ENCODE results near the gene SDF4.

The SDF4 gene

DNA sequence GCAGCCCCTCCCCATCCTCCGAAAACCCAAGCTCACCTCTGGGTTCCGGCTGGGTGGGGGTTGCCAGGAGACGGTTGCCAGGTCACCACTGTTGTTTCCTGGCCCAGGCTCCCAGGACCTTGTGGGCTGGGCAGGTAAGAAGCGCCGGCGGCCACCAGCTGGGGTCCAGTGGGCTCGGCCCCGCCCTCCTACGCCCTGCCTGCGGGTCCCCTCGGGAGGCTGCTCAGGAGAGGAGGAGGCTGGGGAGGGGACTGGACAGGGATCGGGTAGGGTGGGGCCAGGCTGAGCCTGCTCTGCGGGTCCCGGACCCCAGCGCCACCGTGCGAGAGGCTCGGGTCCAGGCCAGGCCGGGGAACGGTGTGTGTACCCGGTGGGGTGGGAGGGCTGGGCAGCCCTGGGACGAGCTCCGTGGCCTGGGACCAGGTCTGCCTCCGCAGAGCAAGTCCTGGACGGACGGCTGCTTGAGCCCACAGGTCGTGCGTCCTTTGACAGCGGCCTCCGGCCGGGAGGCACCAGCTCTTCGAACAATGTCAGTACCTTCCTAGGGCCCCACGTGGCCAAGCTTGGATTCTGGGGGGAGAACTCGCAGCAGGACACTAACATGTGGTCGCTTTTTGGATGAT lies 57.9 kb downstream of the SDF4 start, which contains the start of gene TTLL10:
TSS of gene TTLL10 (plus strand) at position 88 of the 623 bp plus-strand sequence. CDS start 5,336 bp downstream, outside the sequence.
- TF ChIP-seq, protein P1, sequence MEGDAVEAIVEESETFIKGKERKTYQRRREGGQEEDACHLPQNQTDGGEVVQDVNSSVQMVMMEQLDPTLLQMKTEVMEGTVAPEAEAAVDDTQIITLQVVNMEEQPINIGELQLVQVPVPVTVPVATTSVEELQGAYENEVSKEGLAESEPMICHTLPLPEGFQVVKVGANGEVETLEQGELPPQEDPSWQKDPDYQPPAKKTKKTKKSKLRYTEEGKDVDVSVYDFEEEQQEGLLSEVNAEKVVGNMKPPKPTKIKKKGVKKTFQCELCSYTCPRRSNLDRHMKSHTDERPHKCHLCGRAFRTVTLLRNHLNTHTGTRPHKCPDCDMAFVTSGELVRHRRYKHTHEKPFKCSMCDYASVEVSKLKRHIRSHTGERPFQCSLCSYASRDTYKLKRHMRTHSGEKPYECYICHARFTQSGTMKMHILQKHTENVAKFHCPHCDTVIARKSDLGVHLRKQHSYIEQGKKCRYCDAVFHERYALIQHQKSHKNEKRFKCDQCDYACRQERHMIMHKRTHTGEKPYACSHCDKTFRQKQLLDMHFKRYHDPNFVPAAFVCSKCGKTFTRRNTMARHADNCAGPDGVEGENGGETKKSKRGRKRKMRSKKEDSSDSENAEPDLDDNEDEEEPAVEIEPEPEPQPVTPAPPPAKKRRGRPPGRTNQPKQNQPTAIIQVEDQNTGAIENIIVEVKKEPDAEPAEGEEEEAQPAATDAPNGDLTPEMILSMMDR (IDR thresholded peaks at IDR 0.05; ENCODE audit: control insufficient read depth, insufficient read depth, low read depth, low read length, missing control alignments): no peak
- no peak within 1 kb of the TSS for H3K4me3 ChIP-seq (ENCODE audit: control insufficient read depth, low read depth, low read length)
- no peak for DNase-seq (ENCODE audit: low read depth)

DNA sequence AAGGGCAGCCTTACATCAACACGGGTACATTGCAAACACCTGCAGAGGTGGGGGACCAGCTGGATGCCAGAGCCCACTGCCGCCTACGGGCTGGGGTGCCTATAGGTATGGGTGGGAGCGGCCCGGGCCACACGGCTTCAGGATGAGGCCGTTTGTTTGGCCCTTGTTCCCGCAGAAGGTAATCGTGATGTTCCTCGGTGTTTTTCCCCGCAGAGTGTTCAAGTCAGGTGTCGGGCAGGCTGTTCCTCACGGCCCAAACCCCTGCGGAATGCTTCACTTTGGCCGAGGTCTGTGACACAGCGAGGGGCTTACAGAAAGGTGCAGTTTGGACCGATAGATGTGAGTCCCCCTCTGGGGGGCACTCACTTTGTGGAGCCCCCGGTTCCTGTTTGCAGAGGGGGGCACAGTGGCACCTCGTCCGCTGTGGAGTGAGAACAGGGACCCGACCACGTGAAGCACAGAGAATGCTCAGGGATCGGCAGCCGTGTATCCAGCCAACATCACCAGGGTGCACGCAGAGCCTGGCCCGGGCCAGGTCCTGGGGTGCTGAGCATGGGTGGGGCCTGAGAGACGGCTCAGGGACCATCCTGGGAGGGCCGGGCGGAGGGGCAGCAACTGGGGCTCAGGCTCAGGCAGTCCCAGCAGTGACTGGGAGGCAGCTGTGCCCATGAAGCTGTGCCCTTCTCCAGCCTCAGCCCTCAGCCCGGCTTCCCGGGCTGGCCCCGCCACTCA lies 58.6 kb downstream of the SDF4 start:
- H3K4me3 ChIP-seq (ENCODE audit: control insufficient read depth, low read depth, low read length): no peak overlapping the region
- no peak for DNase-seq (ENCODE audit: low read depth)
- TF ChIP-seq, protein P1 (IDR thresholded peaks at IDR 0.05; ENCODE audit: control insufficient read depth, insufficient read depth, low read depth, low read length, missing control alignments): no peak

DNA sequence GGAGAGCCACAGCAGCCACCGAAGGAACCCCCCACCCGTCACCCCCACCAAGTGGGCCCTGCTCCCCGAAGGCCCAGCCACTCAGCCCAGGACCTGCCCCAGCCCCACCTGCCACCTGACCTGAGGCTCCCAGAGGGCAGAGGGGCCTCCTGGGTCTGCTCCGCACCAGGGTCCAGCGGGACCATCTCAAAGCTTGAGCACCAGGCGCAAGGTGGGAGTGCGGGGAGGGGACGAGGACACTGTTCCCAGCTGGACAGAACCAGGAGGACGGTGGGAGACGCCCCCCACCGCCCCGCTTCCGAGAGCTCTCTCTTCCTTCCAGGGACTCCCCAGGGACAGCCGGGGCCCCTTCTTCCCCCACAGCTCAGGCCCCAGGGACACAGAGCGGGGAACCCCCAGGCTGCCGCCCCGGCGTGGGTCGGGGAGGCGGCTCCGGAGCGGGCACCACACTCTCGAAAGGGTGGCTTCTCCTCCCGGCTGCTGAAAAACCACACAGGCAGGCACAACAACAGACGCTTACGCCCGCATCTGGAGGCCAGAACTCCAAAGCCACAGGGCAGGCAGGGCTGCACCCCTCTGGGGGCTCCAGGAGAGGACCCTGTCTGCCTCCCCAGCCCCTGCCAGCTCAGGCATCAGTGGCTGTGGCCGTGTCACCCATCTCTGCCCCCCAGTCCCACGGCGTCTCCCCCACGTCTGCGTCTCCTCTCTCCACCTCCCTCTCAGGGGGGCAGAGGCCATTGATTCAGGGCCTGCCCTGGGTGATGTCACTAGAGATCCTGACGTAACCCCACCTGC lies 60.1 kb downstream of the SDF4 start:
- TF ChIP-seq, protein P1 (IDR thresholded peaks at IDR 0.05; ENCODE audit: control insufficient read depth, insufficient read depth, low read depth, low read length, missing control alignments): no peak
- no peak overlapping the region for H3K4me3 ChIP-seq (ENCODE audit: control insufficient read depth, low read depth, low read length)

DNA sequence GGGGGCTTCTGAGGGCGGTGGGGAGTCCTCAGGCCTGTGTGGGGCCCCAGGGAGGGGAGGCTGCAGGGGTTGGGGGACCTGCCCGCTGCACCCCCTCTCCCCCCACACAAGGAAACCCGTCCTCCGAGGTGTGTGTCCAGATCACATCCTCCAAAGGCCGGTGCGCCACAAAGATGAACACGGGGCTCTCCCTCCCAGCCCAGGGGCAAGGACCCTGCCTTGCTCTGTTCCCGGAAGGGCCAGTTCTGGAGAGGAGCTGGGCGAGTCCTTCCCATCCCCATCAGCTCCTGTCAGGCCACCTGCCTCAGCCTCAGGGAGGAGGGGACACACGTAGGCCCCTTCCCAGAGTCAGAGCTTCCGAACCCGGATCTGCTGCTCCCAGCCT lies 60.6 kb downstream of the SDF4 start:
- TF ChIP-seq, protein P1 (IDR thresholded peaks at IDR 0.05; ENCODE audit: control insufficient read depth, insufficient read depth, low read depth, low read length, missing control alignments): no peak
- no peak for DNase-seq (ENCODE audit: low read depth)
- H3K4me3 ChIP-seq (ENCODE audit: control insufficient read depth, low read depth, low read length): no peak overlapping the region

More for the DNA sequence above, 60.1 kb downstream of the SDF4 start:
- no peak for DNase-seq (ENCODE audit: low read depth)

DNA sequence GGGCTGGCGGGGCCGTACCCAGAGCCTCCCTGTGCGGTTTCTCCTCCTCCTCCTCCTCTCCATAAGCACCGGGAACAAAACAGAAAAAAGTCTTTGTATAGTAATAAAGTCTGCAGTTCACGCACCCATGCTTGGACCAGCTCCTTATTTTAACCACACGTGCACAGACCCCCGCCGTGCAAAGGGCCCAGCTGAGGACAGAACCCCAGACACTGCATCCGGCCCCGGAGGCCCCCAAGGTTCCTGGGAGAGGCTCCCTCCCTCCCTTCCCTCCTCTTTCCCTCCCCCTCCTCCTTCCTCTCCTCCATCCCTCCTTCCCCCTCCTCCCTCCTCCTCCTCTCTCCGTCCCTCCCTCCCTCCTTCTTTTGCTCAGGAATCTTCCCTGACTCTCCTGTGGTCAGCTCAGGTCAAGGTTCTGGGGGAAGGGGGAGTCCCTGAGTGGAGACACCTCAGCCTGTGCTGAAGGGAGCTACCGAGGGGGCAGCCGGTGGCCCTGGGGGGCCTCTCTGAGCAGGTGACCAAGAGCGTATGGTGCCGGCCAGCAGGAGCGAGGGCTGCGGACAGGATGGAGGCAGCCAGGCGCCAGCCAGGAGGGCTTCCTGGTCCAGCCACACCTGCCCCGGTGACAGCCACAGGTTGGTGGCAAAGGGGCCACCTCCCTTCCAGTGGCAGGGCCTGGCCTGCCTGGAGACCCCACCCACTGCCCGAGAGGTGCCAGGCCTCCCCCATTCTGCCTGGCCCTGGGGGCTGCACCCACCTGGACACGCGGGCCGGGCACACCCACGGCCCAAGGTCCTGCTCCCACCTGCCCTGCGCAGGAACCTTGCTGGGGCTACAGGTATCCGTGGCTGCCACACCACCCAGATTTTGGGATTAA lies 61.3 kb downstream of the SDF4 start:
- no peak overlapping the region for H3K4me3 ChIP-seq (ENCODE audit: control insufficient read depth, low read depth, low read length)
- TF ChIP-seq, protein P1 (IDR thresholded peaks at IDR 0.05; ENCODE audit: control insufficient read depth, insufficient read depth, low read depth, low read length, missing control alignments): no peak
- DNase-seq (ENCODE audit: low read depth): no peak
